GM23248 (cell line): ENCODE measurements around the gene KMT2B.

ENCODE experiments used
- EZH2 ChIP-seq: fragments of 200-600 bp; sonication (generic); IDR thresholded peaks from 2 replicates; pipeline ENCODE4 v1.6.1; 2018; ENCODE audit warnings: antibody characterized with exemption, mild to moderate bottlenecking; ENCODE audit not compliant: insufficient read depth, poor library complexity, severe bottlenecking
- EZH2phosphoT487 ChIP-seq: fragments of 200-600 bp; sonication (generic); IDR thresholded peaks from 2 replicates; pipeline ENCODE4 v1.6.1; 2018; ENCODE audit warnings: antibody characterized with exemption, moderate library complexity, mild to moderate bottlenecking, low read depth; ENCODE audit not compliant: insufficient read depth

DNA sequence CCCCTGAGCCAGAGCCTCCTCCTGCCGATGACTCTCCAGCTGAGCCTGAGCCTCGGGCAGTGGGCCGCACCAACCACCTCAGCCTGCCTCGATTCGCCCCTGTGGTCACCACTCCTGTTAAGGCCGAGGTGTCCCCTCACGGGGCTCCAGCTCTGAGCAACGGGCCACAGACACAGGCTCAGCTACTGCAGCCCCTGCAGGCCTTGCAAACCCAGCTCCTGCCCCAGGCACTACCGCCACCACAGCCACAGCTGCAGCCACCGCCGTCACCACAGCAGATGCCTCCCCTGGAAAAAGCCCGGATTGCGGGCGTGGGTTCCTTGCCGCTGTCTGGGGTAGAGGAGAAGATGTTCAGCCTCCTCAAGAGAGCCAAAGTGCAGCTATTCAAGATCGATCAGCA is 3.6 kb downstream of the KMT2B start:
- TF ChIP-seq EZH2: no peak
- TF ChIP-seq EZH2phosphoT487: no peak
